GM12892 (cell line): ENCODE data around the gene CDH23.

ENCODE experiments used
- POLR2A ChIP-seq: IDR thresholded peaks from 2 replicates; pipeline ENCODE4 v1.6.1; 2011; ENCODE audit warnings: low read depth, low read length, control low read depth
- POLR2AphosphoS5 ChIP-seq: IDR thresholded peaks from 2 replicates; pipeline ENCODE4 v1.6.1; 2011; ENCODE audit warnings: low read depth, low read length, control low read depth

DNA sequence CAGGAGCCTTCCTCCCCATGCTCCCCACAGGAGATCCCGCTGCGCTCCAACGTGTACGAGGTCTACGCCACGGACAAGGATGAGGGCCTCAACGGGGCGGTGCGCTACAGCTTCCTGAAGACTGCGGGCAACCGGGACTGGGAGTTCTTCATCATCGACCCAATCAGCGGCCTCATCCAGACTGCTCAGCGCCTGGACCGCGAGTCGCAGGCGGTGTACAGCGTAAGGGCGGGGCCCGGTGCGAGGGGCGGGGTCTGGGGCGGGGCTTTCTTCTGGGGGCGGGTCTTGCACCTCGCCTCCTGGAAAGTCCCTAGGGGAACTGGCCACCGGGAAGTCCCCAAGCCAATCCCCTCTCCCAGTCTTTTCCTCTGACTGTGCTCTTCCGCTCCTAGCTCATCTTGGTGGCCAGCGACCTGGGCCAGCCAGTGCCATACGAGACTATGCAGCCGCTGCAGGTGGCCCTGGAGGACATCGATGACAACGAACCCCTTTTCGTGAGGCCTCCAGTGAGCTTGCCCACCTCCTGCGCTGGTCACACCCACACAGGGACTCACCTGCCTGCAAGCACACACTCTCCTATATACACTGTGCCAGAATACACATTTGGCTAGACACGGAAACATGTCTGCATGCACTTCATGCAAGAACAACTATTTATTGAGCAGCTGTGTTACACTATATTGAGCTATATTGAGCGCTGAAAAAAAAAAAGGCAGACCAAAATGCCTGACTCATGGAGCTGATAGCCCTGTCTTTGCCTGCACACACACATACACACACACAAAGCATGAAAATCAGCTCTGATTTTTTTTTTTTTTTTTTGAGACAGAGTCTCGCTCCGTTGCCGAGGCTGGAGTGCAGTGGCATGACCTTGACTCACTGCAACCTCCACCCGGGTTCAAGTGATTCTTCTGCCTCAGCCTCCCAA is 409.3 kb downstream of the CDH23 start:
- no peak for TF ChIP-seq POLR2AphosphoS5
- TF ChIP-seq POLR2A, result no peak
